HepG2 (cell line): ENCODE results near the gene HELT.

ENCODE experiments used
- ETV6 ChIP-seq: sonication (generic); formaldehyde crosslinking; conservative IDR thresholded peaks from 2 replicates; pipeline ENCODE4 v1.4.0; 2020; ENCODE audit warnings: missing genetic modification reagents
- HDAC2 ChIP-seq: sonication (generic); formaldehyde crosslinking; IDR thresholded peaks from 2 replicates; pipeline ENCODE4 v1.4.0; 2020; ENCODE audit warnings: missing genetic modification reagents
- JUN ChIP-seq: sonication (generic); formaldehyde crosslinking; IDR thresholded peaks from 2 replicates; pipeline ENCODE4 v1.4.0; 2020; ENCODE audit warnings: mild to moderate bottlenecking, missing genetic modification reagents
- TBP ChIP-seq: sonication (generic); formaldehyde crosslinking; IDR thresholded peaks from 2 replicates; pipeline ENCODE4 v1.5.0; 2020; ENCODE audit warnings: missing genetic modification reagents
- ZNF773 ChIP-seq: sonication (generic); formaldehyde crosslinking; IDR thresholded peaks from 2 replicates; pipeline ENCODE4 v1.4.0; 2020; ENCODE audit warnings: missing genetic modification reagents, borderline replicate concordance
- TF ChIP-seq, protein P1 (sequence below), 2 experiments: sonication (generic) in 1 of 2; formaldehyde crosslinking in 1 of 2; IDR thresholded peaks; 2 replicates each; pipeline versions ENCODE4 v1.5.1 to v1.6.1; 2011 to 2020; ENCODE audit warnings: borderline replicate concordance in 1 of 2, low read depth in 1 of 2, low read length in 1 of 2, mild to moderate bottlenecking in 1 of 2, missing genetic modification reagents in 1 of 2, moderate library complexity in 1 of 2
- TF ChIP-seq, protein P2 (sequence below): sonication (generic); formaldehyde crosslinking; IDR thresholded peaks from 2 replicates; pipeline ENCODE4 v1.5.0; 2020; ENCODE audit warnings: mild to moderate bottlenecking, missing genetic modification reagents
- TF ChIP-seq, protein P3 (sequence below): sonication (generic); formaldehyde crosslinking; IDR thresholded peaks from 2 replicates; pipeline ENCODE4 v1.4.0; 2020; ENCODE audit warnings: missing genetic modification reagents
- TF ChIP-seq, protein P4 (sequence below): sonication (generic); formaldehyde crosslinking; IDR thresholded peaks from 2 replicates; pipeline ENCODE4 v1.4.0; 2020; ENCODE audit warnings: missing genetic modification reagents

DNA sequence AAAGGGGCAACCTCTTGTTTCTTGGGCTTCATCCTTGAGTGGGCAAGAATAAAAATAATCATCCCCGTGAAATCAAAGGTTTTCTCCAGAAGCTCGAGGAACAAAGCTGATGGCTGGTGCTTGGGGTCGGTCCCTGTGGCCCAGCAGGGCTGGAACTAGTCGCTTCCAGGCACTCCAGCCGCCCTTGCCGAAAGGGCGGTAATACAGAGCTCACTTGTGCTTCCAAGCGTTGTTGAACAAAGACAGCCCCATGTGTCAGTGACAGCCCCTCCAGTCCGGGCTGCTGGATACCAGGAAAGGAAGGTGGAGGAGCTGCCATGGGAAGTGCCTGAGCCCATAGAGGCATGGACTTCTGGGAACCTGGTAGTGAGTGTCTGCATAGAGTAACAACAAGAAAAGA is 5.2 kb downstream of the HELT start:
- TF ChIP-seq ETV6 (CRISPR knock-in tag) (no peak), JUN (CRISPR knock-in tag) (no peak), TBP (CRISPR knock-in tag) (no peak), HDAC2 (CRISPR knock-in tag) (no peak), ZNF773 (CRISPR knock-in tag) (no peak)
- TF ChIP-seq, protein P1, sequence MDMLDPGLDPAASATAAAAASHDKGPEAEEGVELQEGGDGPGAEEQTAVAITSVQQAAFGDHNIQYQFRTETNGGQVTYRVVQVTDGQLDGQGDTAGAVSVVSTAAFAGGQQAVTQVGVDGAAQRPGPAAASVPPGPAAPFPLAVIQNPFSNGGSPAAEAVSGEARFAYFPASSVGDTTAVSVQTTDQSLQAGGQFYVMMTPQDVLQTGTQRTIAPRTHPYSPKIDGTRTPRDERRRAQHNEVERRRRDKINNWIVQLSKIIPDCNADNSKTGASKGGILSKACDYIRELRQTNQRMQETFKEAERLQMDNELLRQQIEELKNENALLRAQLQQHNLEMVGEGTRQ (IDR thresholded peaks at IDR 0.05; ENCODE audit: low read depth, low read length): no peak
- TF ChIP-seq, protein P1 (CRISPR knock-in tag; IDR thresholded peaks at IDR 0.05; ENCODE audit: borderline replicate concordance): no peak
- TF ChIP-seq, protein P2, sequence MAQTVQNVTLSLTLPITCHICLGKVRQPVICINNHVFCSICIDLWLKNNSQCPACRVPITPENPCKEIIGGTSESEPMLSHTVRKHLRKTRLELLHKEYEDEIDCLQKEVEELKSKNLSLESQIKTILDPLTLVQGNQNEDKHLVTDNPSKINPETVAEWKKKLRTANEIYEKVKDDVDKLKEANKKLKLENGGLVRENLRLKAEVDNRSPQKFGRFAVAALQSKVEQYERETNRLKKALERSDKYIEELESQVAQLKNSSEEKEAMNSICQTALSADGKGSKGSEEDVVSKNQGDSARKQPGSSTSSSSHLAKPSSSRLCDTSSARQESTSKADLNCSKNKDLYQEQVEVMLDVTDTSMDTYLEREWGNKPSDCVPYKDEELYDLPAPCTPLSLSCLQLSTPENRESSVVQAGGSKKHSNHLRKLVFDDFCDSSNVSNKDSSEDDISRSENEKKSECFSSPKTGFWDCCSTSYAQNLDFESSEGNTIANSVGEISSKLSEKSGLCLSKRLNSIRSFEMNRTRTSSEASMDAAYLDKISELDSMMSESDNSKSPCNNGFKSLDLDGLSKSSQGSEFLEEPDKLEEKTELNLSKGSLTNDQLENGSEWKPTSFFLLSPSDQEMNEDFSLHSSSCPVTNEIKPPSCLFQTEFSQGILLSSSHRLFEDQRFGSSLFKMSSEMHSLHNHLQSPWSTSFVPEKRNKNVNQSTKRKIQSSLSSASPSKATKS: no peak
- TF ChIP-seq, protein P3, sequence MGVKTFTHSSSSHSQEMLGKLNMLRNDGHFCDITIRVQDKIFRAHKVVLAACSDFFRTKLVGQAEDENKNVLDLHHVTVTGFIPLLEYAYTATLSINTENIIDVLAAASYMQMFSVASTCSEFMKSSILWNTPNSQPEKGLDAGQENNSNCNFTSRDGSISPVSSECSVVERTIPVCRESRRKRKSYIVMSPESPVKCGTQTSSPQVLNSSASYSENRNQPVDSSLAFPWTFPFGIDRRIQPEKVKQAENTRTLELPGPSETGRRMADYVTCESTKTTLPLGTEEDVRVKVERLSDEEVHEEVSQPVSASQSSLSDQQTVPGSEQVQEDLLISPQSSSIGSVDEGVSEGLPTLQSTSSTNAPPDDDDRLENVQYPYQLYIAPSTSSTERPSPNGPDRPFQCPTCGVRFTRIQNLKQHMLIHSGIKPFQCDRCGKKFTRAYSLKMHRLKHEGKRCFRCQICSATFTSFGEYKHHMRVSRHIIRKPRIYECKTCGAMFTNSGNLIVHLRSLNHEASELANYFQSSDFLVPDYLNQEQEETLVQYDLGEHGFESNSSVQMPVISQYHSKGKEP (CRISPR knock-in tag): no peak
- TF ChIP-seq, protein P4, sequence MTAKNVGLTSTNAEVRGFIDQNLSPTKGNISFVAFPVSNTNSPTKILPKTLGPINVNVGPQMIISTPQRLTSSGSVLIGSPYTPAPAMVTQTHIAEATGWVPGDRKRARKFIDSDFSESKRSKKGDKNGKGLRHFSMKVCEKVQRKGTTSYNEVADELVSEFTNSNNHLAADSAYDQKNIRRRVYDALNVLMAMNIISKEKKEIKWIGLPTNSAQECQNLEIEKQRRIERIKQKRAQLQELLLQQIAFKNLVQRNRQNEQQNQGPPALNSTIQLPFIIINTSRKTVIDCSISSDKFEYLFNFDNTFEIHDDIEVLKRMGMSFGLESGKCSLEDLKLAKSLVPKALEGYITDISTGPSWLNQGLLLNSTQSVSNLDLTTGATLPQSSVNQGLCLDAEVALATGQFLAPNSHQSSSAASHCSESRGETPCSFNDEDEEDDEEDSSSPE: no peak
